Activated naive CD8-positive, alpha-beta T cell treated with anti-CD3 and anti-CD28 coated beads for 36 hours (primary cell): ENCODE results near the gene USP12. TPM values are rescaled to one million over a fixed set of nuclear protein-coding genes. Genes with fewer than 3 reads are reported as not detected.
A peak's percentile ranks its signal among the peaks of the same experiment; 100 is the strongest.

Experiments
- DNase-seq: peaks from one replicate; pipeline ENCODE4 v3.0.0; 2021
- H3K27ac Mint-ChIP-seq: one replicate; pipeline ENCODE4 v1.8.0; 2022; ENCODE audit warnings: mild to moderate bottlenecking, moderate library complexity, mixed read lengths
- H3K27me3 Mint-ChIP-seq: one replicate; pipeline ENCODE4 v1.8.0; 2022; ENCODE audit warnings: mild to moderate bottlenecking, mixed read lengths
- H3K36me3 Mint-ChIP-seq: one replicate; pipeline ENCODE4 v1.8.0; 2021; ENCODE audit warnings: mild to moderate bottlenecking, mixed read lengths
- H3K4me1 Mint-ChIP-seq: one replicate; pipeline ENCODE4 v1.8.0; 2021; ENCODE audit warnings: mixed read lengths
- H3K4me3 Mint-ChIP-seq: one replicate; pipeline ENCODE4 v1.8.0; 2022; ENCODE audit warnings: mild to moderate bottlenecking, moderate library complexity, mixed read lengths
- H3K9me3 Mint-ChIP-seq: one replicate; pipeline ENCODE4 v1.8.0; 2022; ENCODE audit warnings: mixed read lengths
- total RNA-seq, 2 experiments: library from RNA; stranded (reverse); gene quantifications; one replicate each; pipeline ENCODE4 v1.2.3, GENCODE V29; 2021

Gene USP12
- total RNA-seq, 2 experiments from 2014 or later, result 48.4 to 48.9 TPM

- Mint-ChIP-seq H3K4me3 (no peak overlapping the region), H3K27me3 (no peaks in the 10 kb centered on the region), H3K4me1 (peaks cover 18% of the 10 kb centered on the region), H3K27ac (no peak overlapping the region), H3K9me3 (peaks cover 4% of the 10 kb centered on the region), H3K36me3 (peaks cover 40% of the 10 kb centered on the region)
- DNase-seq, result no peak
Measured at GRCh38 chr13:27064252-27064995, 107.2 kb downstream of the USP12 start.

DNA sequence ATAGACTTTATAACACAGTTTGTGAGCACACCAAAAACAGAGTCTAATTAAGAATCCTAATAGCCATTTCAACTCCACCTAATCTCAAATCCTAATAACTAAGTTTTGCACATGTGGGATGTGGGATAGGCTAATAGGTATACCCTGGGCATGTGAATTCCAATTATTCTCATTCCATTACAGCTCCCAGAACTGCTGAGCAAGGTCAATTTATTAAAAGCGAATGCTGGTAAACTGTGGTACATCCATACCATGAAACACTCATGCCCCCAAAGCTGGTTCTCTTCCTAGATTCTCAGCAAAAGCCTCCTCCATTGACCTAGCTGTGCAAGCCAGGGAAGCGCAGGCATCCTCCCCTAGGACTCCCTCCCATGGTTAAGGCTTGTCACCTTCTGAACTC, 113.8 kb downstream of the USP12 start:
- Mint-ChIP-seq H3K4me3 (no peak overlapping the region), H3K36me3 (peaks cover 11% of the 10 kb centered on the region), H3K9me3 (no peaks in the 10 kb centered on the region), H3K4me1 (peaks cover 11% of the 10 kb centered on the region), H3K27ac (no peak overlapping the region), H3K27me3 (peaks cover 3% of the 10 kb centered on the region)
- DNase-seq, result no peak

DNA sequence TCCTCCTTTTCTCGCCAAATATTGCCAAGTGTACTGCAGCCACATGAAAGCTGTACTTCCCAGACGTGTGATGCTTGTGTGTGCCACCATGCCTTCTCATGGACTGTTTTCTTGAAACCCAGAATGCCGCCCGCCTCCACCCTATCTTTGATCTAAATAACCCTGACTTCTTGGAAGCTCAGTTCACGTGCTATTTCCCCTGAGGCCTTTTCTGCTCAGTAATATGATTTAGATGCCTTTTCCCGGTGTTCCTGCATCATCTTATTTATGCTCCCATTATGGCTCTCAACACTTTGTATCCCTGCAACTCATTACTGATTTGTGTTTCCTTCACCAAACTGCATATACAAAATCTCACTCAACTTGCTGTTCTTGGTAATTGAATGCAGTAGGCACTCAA, 116.1 kb downstream of the USP12 start:
- Mint-ChIP-seq H3K4me1 (peaks cover 11% of the 10 kb centered on the region), H3K9me3 (peaks cover 3% of the 10 kb centered on the region), H3K27me3 (peaks cover 3% of the 10 kb centered on the region), H3K36me3 (peaks cover 2% of the 10 kb centered on the region), H3K4me3 (no peak overlapping the region), H3K27ac (no peak overlapping the region)
- no peak for DNase-seq

DNA sequence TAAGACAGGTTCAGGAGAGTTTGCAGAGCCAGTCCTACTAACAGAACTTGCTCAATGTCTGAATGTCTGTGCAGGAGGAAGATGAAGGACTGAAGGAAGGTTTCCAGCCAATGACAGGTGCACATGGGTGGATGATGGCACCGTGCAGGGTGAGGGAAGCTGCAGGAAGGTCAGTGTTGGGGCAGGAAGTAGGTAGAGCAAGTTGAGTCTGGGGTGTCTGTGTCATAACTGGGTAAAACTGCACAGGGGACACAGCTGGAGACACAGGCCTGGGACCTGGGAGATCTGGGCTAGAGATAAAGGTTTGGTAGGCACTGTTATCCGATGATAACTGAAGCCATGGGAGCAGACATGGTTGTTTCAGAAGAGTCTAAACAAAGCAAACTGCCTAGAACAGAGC, 116.9 kb downstream of the USP12 start:
- no peak overlapping the region for H3K4me3 Mint-ChIP-seq
- H3K27ac Mint-ChIP-seq, result no peak overlapping the region
- peaks cover 2% of the 10 kb centered on the region for H3K36me3 Mint-ChIP-seq
- H3K27me3 Mint-ChIP-seq, result peaks cover 3% of the 10 kb centered on the region
- no peak for DNase-seq
- peaks cover 3% of the 10 kb centered on the region for H3K9me3 Mint-ChIP-seq
- H3K4me1 Mint-ChIP-seq, result peaks cover 11% of the 10 kb centered on the region

- Mint-ChIP-seq H3K9me3 (peaks cover 3% of the 10 kb centered on the region), H3K27ac (no peak overlapping the region), H3K4me1 (peaks cover 11% of the 10 kb centered on the region), H3K27me3 (peaks cover 3% of the 10 kb centered on the region), H3K4me3 (no peak overlapping the region), H3K36me3 (peaks cover 2% of the 10 kb centered on the region)
- DNase-seq, result no peak
Measured at GRCh38 chr13:27053902-27054595, 117.6 kb downstream of the USP12 start.

- H3K4me3 Mint-ChIP-seq, result no peak overlapping the region
- DNase-seq, result no peak
- peaks cover 11% of the 10 kb centered on the region for H3K4me1 Mint-ChIP-seq
- peak overlapping the region; percentile 65 for H3K27ac Mint-ChIP-seq
- peaks cover 3% of the 10 kb centered on the region for H3K27me3 Mint-ChIP-seq
- peaks cover 2% of the 10 kb centered on the region for H3K36me3 Mint-ChIP-seq
- H3K9me3 Mint-ChIP-seq, result peaks cover 3% of the 10 kb centered on the region
Measured at GRCh38 chr13:27053210-27053884, 118.3 kb downstream of the USP12 start.

DNA sequence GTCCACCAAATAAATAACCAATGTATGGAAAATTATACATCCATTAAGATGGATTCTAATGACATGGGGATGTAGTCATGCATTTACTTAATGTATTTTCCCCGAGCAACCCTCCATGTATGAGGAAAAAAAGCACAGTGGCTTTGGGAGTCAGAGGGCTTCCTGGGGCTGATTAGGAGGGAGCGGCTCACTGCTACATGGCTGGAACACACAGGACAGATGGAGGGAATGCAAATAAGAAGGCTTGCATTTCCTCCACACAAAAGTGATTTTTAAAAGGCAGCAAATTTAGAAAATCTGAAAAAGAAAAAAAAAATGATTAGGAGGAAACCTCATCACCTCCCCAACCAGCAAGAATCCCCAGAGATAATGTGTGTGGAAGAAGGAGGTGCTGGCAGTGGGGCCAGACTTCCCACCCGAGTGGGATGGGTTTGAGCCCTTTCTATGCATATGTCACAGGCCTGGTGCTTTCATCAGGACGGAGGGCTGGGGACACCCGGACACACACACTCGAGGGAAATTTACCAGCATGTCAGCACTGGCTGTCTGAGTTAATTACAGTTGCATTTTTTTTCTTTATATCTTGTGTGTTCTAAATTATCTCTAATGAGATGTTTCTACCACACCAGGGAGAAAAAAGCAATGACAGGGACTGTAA, 118.9 kb downstream of the USP12 start:
- no peak for DNase-seq
- H3K4me1 Mint-ChIP-seq, result peaks cover 11% of the 10 kb centered on the region
- H3K36me3 Mint-ChIP-seq, result peaks cover 2% of the 10 kb centered on the region
- peaks cover 3% of the 10 kb centered on the region for H3K9me3 Mint-ChIP-seq
- peaks cover 3% of the 10 kb centered on the region for H3K27me3 Mint-ChIP-seq
- no peak overlapping the region for H3K4me3 Mint-ChIP-seq
- H3K27ac Mint-ChIP-seq, result no peak overlapping the region

DNA sequence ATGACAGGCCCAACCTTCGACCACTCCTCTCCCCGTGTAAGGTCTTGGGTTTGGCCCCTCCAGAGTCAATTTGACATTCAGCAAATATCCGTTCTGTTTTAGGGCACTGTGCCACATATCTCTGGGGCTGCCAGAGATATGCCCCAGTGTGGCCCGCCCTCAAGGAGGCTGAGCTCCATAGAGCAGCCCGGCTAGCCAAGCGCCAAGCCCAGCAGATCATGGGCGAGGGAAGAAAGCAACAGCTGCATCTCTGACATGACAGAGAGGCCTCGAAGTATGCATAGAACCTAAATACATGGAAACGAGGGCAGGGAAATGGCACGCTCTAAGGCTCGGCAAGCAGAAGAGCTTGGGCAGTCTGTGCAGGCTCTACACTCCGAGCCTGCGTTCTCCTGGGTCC, 124.5 kb downstream of the USP12 start:
- DNase-seq, result no peak
- H3K4me3 Mint-ChIP-seq, result no peak overlapping the region
- H3K4me1 Mint-ChIP-seq, result peaks cover 23% of the 10 kb centered on the region
- no peaks in the 10 kb centered on the region for H3K27me3 Mint-ChIP-seq
- H3K9me3 Mint-ChIP-seq, result peaks cover 3% of the 10 kb centered on the region
- no peaks in the 10 kb centered on the region for H3K36me3 Mint-ChIP-seq
- H3K27ac Mint-ChIP-seq, result no peak overlapping the region

GRCh38 chr13:27044837-27045570, 126.6 kb downstream of the USP12 start:
- no peaks in the 10 kb centered on the region for H3K36me3 Mint-ChIP-seq
- H3K27ac Mint-ChIP-seq, result peak overlapping the region; percentile 66
- H3K4me3 Mint-ChIP-seq, result no peak overlapping the region
- H3K27me3 Mint-ChIP-seq, result no peaks in the 10 kb centered on the region
- no peaks in the 10 kb centered on the region for H3K9me3 Mint-ChIP-seq
- peaks cover 23% of the 10 kb centered on the region for H3K4me1 Mint-ChIP-seq
- peak; percentile 15 for DNase-seq

DNA sequence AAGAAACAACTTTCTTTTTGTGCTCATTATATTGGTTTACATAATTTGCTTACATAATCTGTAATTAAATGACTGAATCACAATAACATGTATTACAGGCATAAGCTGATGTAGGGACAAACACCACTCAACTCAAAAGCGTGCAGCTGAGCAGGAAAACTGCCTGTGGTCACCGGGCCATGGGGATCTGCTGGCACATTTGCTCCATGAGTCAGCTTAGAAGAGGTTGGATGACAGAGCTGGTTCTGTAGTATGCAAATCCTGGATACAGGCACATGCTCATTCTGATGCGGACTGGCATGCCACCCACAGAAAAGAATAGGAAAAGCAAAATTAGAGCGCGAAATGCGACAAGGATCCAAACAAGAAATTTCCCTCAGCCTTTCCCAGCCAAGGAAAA, 128.6 kb downstream of the USP12 start:
- H3K9me3 Mint-ChIP-seq, result no peaks in the 10 kb centered on the region
- H3K36me3 Mint-ChIP-seq, result no peaks in the 10 kb centered on the region
- peak; percentile 11 for DNase-seq
- no peak overlapping the region for H3K4me3 Mint-ChIP-seq
- H3K27me3 Mint-ChIP-seq, result no peaks in the 10 kb centered on the region
- H3K27ac Mint-ChIP-seq, result no peak overlapping the region
- H3K4me1 Mint-ChIP-seq, result peaks cover 23% of the 10 kb centered on the region

DNA sequence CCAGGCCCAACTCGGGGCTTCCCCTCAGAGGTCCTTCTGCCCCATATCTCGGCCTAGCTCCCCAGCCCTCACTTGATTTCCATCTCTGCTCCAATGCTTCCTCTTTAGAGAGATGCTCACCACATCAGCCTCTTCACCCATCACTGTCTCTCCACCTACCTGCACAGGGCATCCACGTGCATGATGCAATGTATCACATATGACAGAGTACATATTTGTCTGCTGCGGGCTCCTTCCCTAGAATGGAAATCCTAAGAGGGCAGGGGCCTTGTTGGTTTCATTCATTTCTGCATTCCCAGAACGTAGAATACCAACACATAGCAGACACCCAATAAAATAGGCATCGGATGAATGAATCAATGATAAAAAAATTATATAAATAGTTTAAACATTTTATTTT, 130.3 kb downstream of the USP12 start:
- no peak for DNase-seq
- Mint-ChIP-seq H3K27me3 (no peaks in the 10 kb centered on the region), H3K4me1 (peaks cover 20% of the 10 kb centered on the region), H3K36me3 (no peaks in the 10 kb centered on the region), H3K27ac (no peak overlapping the region), H3K4me3 (no peak overlapping the region), H3K9me3 (no peaks in the 10 kb centered on the region)

GRCh38 chr13:27040826-27041108, 130.8 kb downstream of the USP12 start:
- no peak for DNase-seq
- Mint-ChIP-seq H3K27ac (no peak overlapping the region), H3K4me3 (no peak overlapping the region), H3K27me3 (peaks cover 1% of the 10 kb centered on the region), H3K4me1 (peaks cover 14% of the 10 kb centered on the region), H3K9me3 (no peaks in the 10 kb centered on the region), H3K36me3 (no peaks in the 10 kb centered on the region)

DNA sequence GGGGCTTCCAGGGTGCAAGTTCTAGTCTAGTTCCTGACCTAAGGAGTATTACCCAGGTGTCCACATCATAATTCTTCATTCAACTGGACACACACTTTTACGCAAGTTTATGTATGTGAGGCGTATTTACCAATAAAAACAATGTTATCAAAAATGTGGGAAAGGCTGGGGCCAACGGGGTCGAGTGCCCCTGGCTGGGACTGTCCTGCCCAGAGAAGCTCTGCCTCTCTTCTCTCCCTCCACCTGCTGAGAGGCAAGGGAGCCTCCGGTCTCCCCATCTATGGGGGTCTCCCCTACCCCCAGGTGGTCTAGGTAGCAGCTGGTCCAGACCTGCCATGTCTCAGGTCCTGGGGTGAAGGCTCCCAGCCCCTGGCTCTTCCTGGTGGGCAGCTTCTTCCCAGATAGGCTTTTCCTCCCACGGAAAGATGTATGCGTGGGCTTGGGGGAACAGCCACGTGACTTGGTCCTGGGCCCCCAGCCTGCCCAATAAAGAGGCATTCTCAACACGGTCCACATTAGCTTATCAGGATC, 132.4 kb downstream of the USP12 start:
- Mint-ChIP-seq H3K4me3 (no peak overlapping the region), H3K27me3 (peaks cover 12% of the 10 kb centered on the region), H3K27ac (no peak overlapping the region), H3K36me3 (no peaks in the 10 kb centered on the region), H3K9me3 (no peaks in the 10 kb centered on the region), H3K4me1 (peaks cover 8% of the 10 kb centered on the region)
- no peak for DNase-seq

DNA sequence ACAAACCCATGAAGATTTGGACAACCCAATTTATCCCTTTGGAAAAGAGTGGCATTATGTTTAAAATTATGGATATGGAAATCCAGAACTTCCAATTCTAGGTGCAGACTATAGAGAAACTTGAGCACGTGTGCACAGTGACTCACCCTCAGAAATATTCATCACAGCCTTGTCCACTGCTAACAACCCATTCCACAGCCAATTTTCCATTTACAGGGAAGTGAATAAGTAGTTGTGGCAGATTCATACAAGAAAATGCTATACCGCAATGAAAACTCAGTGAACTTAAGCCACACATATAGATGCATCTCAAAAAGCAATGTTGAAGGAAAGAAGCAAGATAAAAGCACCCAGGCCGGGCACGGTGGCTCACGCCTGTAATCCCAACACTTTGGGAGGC, 133.3 kb downstream of the USP12 start:
- Mint-ChIP-seq H3K9me3 (no peaks in the 10 kb centered on the region), H3K4me3 (no peak overlapping the region), H3K27me3 (peaks cover 12% of the 10 kb centered on the region), H3K4me1 (peaks cover 8% of the 10 kb centered on the region), H3K27ac (no peak overlapping the region), H3K36me3 (no peaks in the 10 kb centered on the region)
- DNase-seq, result no peak
